Kidney (tissue), 14 donors: ENCODE data around the gene CA12. TPM values are rescaled to one million over a fixed set of nuclear protein-coding genes. Genes with fewer than 3 reads are reported as not detected.

Experiments used
- DNase-seq, 5 donors: peaks; one replicate each; pipeline ENCODE4 v3.0.0-alpha.2; 2013 to 2020
- FAIRE-seq: peaks from 2 replicates; lab custom pipeline; 2012; peaks lifted over from hg19 to GRCh38; lab: Jason Lieb, UNC
- H3K27ac ChIP-seq, 2 donors: one replicate each; pipeline ENCODE4 v1.7.0; 2013; ENCODE audit warnings: low read depth in 2 of 2, low read length in 2 of 2, inconsistent platforms in 1 of 2
- H3K27me3 ChIP-seq: one replicate; pipeline ENCODE4 v1.7.1; 2013; ENCODE audit warnings: low read length, inconsistent platforms; ENCODE audit not compliant: control insufficient read depth, insufficient read depth
- H3K36me3 ChIP-seq, 3 donors: one replicate each; pipeline versions ENCODE4 v1.7.0 to v1.7.1; 2013; ENCODE audit warnings: low read length in 3 of 3, control low read depth in 1 of 3, inconsistent platforms in 1 of 3; ENCODE audit not compliant: insufficient read depth in 3 of 3, control insufficient read depth in 2 of 3
- H3K4me1 ChIP-seq, 3 donors: one replicate each; pipeline versions ENCODE4 v1.7.0 to v1.7.1; 2013; ENCODE audit warnings: low read length in 3 of 3, inconsistent platforms in 1 of 3, low read depth in 1 of 3; ENCODE audit not compliant: control insufficient read depth in 2 of 3, insufficient read depth in 2 of 3
- H3K4me3 ChIP-seq, 3 donors: one replicate each; pipeline versions ENCODE4 v1.7.0 to v1.8.1; 2013; ENCODE audit warnings: low read length in 3 of 3, control low read depth in 1 of 3, inconsistent platforms in 1 of 3
- H3K9ac ChIP-seq, 3 donors: one replicate each; pipeline versions ENCODE4 v1.7.0 to v1.7.1; 2013; ENCODE audit warnings: low read length in 3 of 3, control low read depth in 1 of 3, inconsistent platforms in 1 of 3
- H3K9me3 ChIP-seq, 3 donors: one replicate each; pipeline versions ENCODE4 v1.7.0 to v1.7.1; 2013; ENCODE audit warnings: low read length in 3 of 3, control low read depth in 1 of 3, inconsistent platforms in 1 of 3; ENCODE audit not compliant: control insufficient read depth in 2 of 3, insufficient read depth in 1 of 3
- CTCF ChIP-seq: IDR thresholded peaks from 3 replicates; pipeline ENCODE4 v1.5.1; 2012; ENCODE audit warnings: mild to moderate bottlenecking, moderate library complexity, borderline replicate concordance; ENCODE audit not compliant: insufficient read depth; ENCODE audit errors: extremely low read depth
- intact Hi-C: fragments of 100-400 bp; cut with DNase I; formaldehyde crosslinking; loops from one replicate; pipeline ENCODE4 v1.11.1; 2022
- polyA plus RNA-seq: library from polyadenylated mRNA; stranded (reverse); fragments of 350-450 nt; fragmentation: Illumina TruSeq; extraction: RNeasy Lipid Tissue Mini Kit (QIAGEN cat#74804); gene quantifications from one replicate; pipeline ENCODE4 v1.2.3, GENCODE V29; 2014; ENCODE audit warnings: low read depth, low replicate concordance; ENCODE audit not compliant: insufficient read depth
- total RNA-seq: library from RNA; stranded (reverse); fragmentation: NEBNext Ultra II Directional; extraction: Animal tissue kit (Norgen Biotek cat#: 25700); gene quantifications from one replicate; pipeline ENCODE4 v1.2.1, GENCODE V29; 2021
- donor health status: control.
- donor health status: control.
- donor health status: control.
- donor health status: control.
- donor health status: control.
- donor health status: DM: yes; HTN: yes; CAD: no.
- donor health status: Normal renal cell carcinoma (clear cell type).

CA12 gene
- total and polyA plus RNA-seq, 2 donors from 2014 or later: 237 to 242 TPM

GRCh38 chr15:63363292-63363691 is 18.4 kb downstream of the CA12 start:
- no peak for TF ChIP-seq CTCF
- H3K4me3 ChIP-seq: no peak overlapping the region
- peak overlapping the region in 1 of 3 donors; percentile 0 for H3K9ac ChIP-seq
- H3K4me1 ChIP-seq: peaks cover 0 to 33% (median 10%) of the 10 kb centered on the region in 3 donors
- DNase-seq (no peak), FAIRE-seq (no peak)
- H3K27ac ChIP-seq: peak overlapping the region in 1 of 2 donors; percentile 35
- peaks cover 0 to 9% (median 0%) of the 10 kb centered on the region in 3 donors for H3K36me3 ChIP-seq
- intact Hi-C loops: no loop called here
- H3K27me3 ChIP-seq: no peaks in the 10 kb centered on the region
- H3K9me3 ChIP-seq: no peaks in the 10 kb centered on the region

- no peak overlapping the region for H3K9ac ChIP-seq
- H3K9me3 ChIP-seq: no peaks in the 10 kb centered on the region
- H3K4me1 ChIP-seq: peaks cover 0 to 29% (median 6%) of the 10 kb centered on the region in 3 donors
- FAIRE-seq (no peak), DNase-seq (no peak)
- H3K36me3 ChIP-seq: peaks cover 0 to 5% (median 0%) of the 10 kb centered on the region in 3 donors
- H3K27me3 ChIP-seq: no peaks in the 10 kb centered on the region
- peak overlapping the region in 1 of 2 donors; percentile 35 for H3K27ac ChIP-seq
- no peak overlapping the region for H3K4me3 ChIP-seq
- intact Hi-C loops: no loop called here
- no peak for TF ChIP-seq CTCF
Observed at GRCh38 chr15:63362885-63363284, 18.8 kb downstream of the CA12 start.

GRCh38 chr15:63362196-63362595 is 19.4 kb downstream of the CA12 start:
- Histone ChIP-seq H3K9me3 (no peaks in the 10 kb centered on the region), H3K4me1 (peaks cover 0 to 23% (median 6%) of the 10 kb centered on the region in 3 donors), H3K9ac (no peak overlapping the region), H3K4me3 (no peak overlapping the region), H3K27ac (peak overlapping the region in 1 of 2 donors; percentile 35), H3K27me3 (no peaks in the 10 kb centered on the region), H3K36me3 (peaks cover 0 to 4% (median 0%) of the 10 kb centered on the region in 3 donors)
- FAIRE-seq (no peak), DNase-seq (peak in 3 of 5 donors; percentile 68 to 83 (median 68))
- no peak for TF ChIP-seq CTCF
- intact Hi-C loops: no loop called here

GRCh38 chr15:63360170-63360569 is 21.5 kb downstream of the CA12 start:
- H3K36me3 ChIP-seq: peaks cover 0 to 7% (median 0%) of the 10 kb centered on the region in 3 donors
- peaks cover 0 to 22% (median 4%) of the 10 kb centered on the region in 3 donors for H3K4me1 ChIP-seq
- H3K9ac ChIP-seq: no peak overlapping the region
- TF ChIP-seq CTCF: no peak
- no peak overlapping the region for H3K27ac ChIP-seq
- no peaks in the 10 kb centered on the region for H3K9me3 ChIP-seq
- intact Hi-C loops: no loop called here
- H3K27me3 ChIP-seq: no peaks in the 10 kb centered on the region
- no peak for DNase-seq
- no peak for FAIRE-seq
- H3K4me3 ChIP-seq: no peak overlapping the region
